GM18517 (cell line): ENCODE results near the gene WT1.
"Not testable (repeated sequence)": the region's sequence is repeated elsewhere in the genome, so short reads cannot be mapped to it uniquely, and the experiment has no call there.

Experiments used
- ATAC-seq: cut with Tn5 transposase; IDR thresholded peaks from one replicate; pipeline ENCODE4 v1.9.1; 2021; ENCODE audit warnings: mild to moderate bottlenecking, moderate library complexity; ENCODE audit not compliant: unreplicated experiment

WT1 gene

GRCh38 chr11:32435511-32435941 lies at the start of gene WT1:
WT1 (minus strand) TSS chr11:32435539.
- no peak for ATAC-seq

GRCh38 chr11:32479291-32479690 lies 44.0 kb upstream of the WT1 start:
- no peak for ATAC-seq

- ATAC-seq = no peak
Measured at GRCh38 chr11:32478277-32478731, 43.0 kb upstream of the WT1 start.

- ATAC-seq = no peak
Measured at GRCh38 chr11:32473282-32473909, 38.1 kb upstream of the WT1 start.

- no peak for ATAC-seq
Measured at GRCh38 chr11:32472226-32472625, 36.9 kb upstream of the WT1 start.

GRCh38 chr11:32471544-32471943 lies 36.2 kb upstream of the WT1 start:
- ATAC-seq = not testable (repeated sequence)

GRCh38 chr11:32469791-32470190 lies 34.5 kb upstream of the WT1 start:
- ATAC-seq = no peak

- ATAC-seq = no peak
Measured at GRCh38 chr11:32466279-32466915, 31.1 kb upstream of the WT1 start.

GRCh38 chr11:32464078-32464477 lies 28.7 kb upstream of the WT1 start:
- ATAC-seq = no peak

GRCh38 chr11:32462011-32462690 lies 26.8 kb upstream of the WT1 start:
- ATAC-seq = no peak

- ATAC-seq = no peak
Measured at GRCh38 chr11:32456864-32457263, 21.5 kb upstream of the WT1 start.

- no peak for ATAC-seq
Measured at GRCh38 chr11:32454993-32455392, 19.7 kb upstream of the WT1 start.

- ATAC-seq = no peak
Measured at GRCh38 chr11:32451808-32452207, 16.5 kb upstream of the WT1 start.

- ATAC-seq = no peak
Measured at GRCh38 chr11:32450372-32450771, 15.0 kb upstream of the WT1 start.

- no peak for ATAC-seq
Measured at GRCh38 chr11:32448232-32448631, 12.9 kb upstream of the WT1 start.

- ATAC-seq = no peak
Measured at GRCh38 chr11:32447252-32447651, 11.9 kb upstream of the WT1 start.

GRCh38 chr11:32446227-32446626 lies 10.9 kb upstream of the WT1 start:
- no peak for ATAC-seq

GRCh38 chr11:32444186-32444585 lies 8.8 kb upstream of the WT1 start:
- ATAC-seq = no peak

- ATAC-seq = no peak
Measured at GRCh38 chr11:32440916-32441315, 5.6 kb upstream of the WT1 start.

- ATAC-seq = no peak
Measured at GRCh38 chr11:32440312-32440908, 5.1 kb upstream of the WT1 start.

- ATAC-seq = no peak
Measured at GRCh38 chr11:32439501-32440210, 4.3 kb upstream of the WT1 start.
